22Rv1 (cell line): Measurements from ENCODE around the gene ISG15.

Experiments
- ZFX ChIP-seq: fragments of 450-650 bp; IDR thresholded peaks from 2 replicates; pipeline ENCODE4 v1.6.1; 2017; ENCODE audit warnings: antibody characterized with exemption, borderline replicate concordance
- TF ChIP-seq, protein P1 (sequence below): fragments of 450-650 bp; IDR thresholded peaks from 2 replicates; pipeline ENCODE4 v1.5.1; 2017; ENCODE audit warnings: mild to moderate bottlenecking

DNA sequence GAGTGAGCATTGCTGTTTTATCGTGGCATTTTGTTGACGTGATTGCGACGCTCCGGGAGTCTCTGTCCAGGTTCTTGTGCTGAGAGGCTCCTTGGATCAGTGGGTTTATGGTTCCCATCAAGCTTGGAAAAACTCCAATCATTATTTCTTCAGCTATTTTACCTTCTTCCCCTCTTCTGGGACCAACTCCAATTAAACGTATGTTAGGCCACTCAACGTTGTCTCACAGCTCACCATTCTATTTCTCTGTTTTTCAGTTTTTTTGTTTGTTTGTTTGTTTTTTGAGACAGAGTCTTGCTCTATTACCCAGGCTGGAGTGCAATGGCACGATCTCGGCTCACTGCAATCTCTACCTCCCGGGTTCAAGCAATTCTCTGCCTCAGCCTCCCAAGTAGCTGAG, 21.4 kb upstream of the ISG15 start:
- TF ChIP-seq, protein P1, sequence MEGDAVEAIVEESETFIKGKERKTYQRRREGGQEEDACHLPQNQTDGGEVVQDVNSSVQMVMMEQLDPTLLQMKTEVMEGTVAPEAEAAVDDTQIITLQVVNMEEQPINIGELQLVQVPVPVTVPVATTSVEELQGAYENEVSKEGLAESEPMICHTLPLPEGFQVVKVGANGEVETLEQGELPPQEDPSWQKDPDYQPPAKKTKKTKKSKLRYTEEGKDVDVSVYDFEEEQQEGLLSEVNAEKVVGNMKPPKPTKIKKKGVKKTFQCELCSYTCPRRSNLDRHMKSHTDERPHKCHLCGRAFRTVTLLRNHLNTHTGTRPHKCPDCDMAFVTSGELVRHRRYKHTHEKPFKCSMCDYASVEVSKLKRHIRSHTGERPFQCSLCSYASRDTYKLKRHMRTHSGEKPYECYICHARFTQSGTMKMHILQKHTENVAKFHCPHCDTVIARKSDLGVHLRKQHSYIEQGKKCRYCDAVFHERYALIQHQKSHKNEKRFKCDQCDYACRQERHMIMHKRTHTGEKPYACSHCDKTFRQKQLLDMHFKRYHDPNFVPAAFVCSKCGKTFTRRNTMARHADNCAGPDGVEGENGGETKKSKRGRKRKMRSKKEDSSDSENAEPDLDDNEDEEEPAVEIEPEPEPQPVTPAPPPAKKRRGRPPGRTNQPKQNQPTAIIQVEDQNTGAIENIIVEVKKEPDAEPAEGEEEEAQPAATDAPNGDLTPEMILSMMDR = no peak
- TF ChIP-seq ZFX = no peak
